OCI-LY1 (cell line): ENCODE results near the gene KLHL29.

Experiments used
- H2AFZ ChIP-seq: fragments of 200-600 bp; sonication (generic), shearing (Covaris generic); 2 replicates; pipeline ENCODE4 v1.6.0; 2014; ENCODE audit warnings: antibody characterized with exemption, mild to moderate bottlenecking, low read length
- H3F3A ChIP-seq: fragments of 200-600 bp; sonication (generic), shearing (Covaris generic); 2 replicates; pipeline ENCODE4 v1.6.0; 2014; ENCODE audit warnings: mild to moderate bottlenecking, antibody characterized with exemption, low read length, moderate library complexity; ENCODE audit not compliant: insufficient read depth
- H3K27ac ChIP-seq: fragments of 200-600 bp; sonication (generic); 2 replicates; pipeline ENCODE4 v1.5.1; 2014; ENCODE audit warnings: low read length, mixed run types, mild to moderate bottlenecking, low read depth; ENCODE audit not compliant: poor library complexity, severe bottlenecking
- H3K27me3 ChIP-seq: fragments of 200-600 bp; sonication (generic); 2 replicates; pipeline ENCODE4 v1.6.0; 2014; ENCODE audit warnings: antibody characterized with exemption, mild to moderate bottlenecking, low read length, moderate library complexity; ENCODE audit not compliant: insufficient read depth
- H3K36me3 ChIP-seq: fragments of 200-600 bp; sonication (generic); 2 replicates; pipeline ENCODE4 v1.6.1; 2014; ENCODE audit warnings: mild to moderate bottlenecking, antibody characterized with exemption, low read length, moderate library complexity, mixed read lengths; ENCODE audit not compliant: insufficient read depth
- H3K4me1 ChIP-seq: fragments of 200-600 bp; sonication (generic); 2 replicates; pipeline ENCODE4 v1.5.1; 2014; ENCODE audit warnings: mild to moderate bottlenecking, low read length, moderate library complexity; ENCODE audit not compliant: insufficient read depth, severe bottlenecking
- H3K4me2 ChIP-seq: fragments of 200-600 bp; sonication (generic), shearing (Covaris generic); 2 replicates; pipeline ENCODE4 v1.6.1; 2014; ENCODE audit warnings: low read length
- H3K4me3 ChIP-seq: fragments of 200-600 bp; sonication (generic); 2 replicates; pipeline ENCODE4 v1.5.1; 2014; ENCODE audit warnings: low read length, low read depth, mild to moderate bottlenecking, mixed read lengths; ENCODE audit not compliant: poor library complexity, severe bottlenecking
- H3K79me2 ChIP-seq: fragments of 200-600 bp; shearing (Covaris generic); 2 replicates; pipeline ENCODE4 v1.6.1; 2016; ENCODE audit warnings: mixed run types, low read length, mixed read lengths; ENCODE audit not compliant: insufficient read depth
- H3K9ac ChIP-seq: fragments of 200-600 bp; sonication (generic), shearing (Covaris generic); 2 replicates; pipeline ENCODE4 v1.6.1; 2014; ENCODE audit warnings: mild to moderate bottlenecking, low read length, mixed read lengths
- H3K9me2 ChIP-seq: fragments of 200-600 bp; sonication (generic), shearing (Covaris generic); 2 replicates; pipeline ENCODE4 v1.6.1; 2014; ENCODE audit warnings: low read depth, mild to moderate bottlenecking, low read length, mixed read lengths
- H3K9me3 ChIP-seq: fragments of 200-600 bp; shearing (Covaris generic); 2 replicates; pipeline ENCODE4 v1.6.1; 2014; ENCODE audit warnings: low read length, mixed read lengths
- H4K20me1 ChIP-seq: fragments of 200-600 bp; sonication (generic), shearing (Covaris generic); 2 replicates; pipeline ENCODE4 v1.6.0; 2016; ENCODE audit warnings: mild to moderate bottlenecking, low read length; ENCODE audit not compliant: insufficient read depth
- EZH2 ChIP-seq: fragments of 200-600 bp; sonication (generic), shearing (Covaris generic); IDR thresholded peaks from 2 replicates; pipeline ENCODE4 v1.8.0; 2017; ENCODE audit warnings: borderline replicate concordance, mixed run types, mild to moderate bottlenecking, antibody characterized with exemption, low read length, moderate library complexity, mixed read lengths
- TF ChIP-seq, protein P1 (sequence below): fragments of 200-600 bp; sonication (generic), shearing (Covaris generic); IDR thresholded peaks from 2 replicates; pipeline ENCODE4 v1.5.1; 2017; ENCODE audit warnings: mild to moderate bottlenecking, antibody characterized with exemption, low read length, moderate library complexity, mixed read lengths

KLHL29 gene

DNA sequence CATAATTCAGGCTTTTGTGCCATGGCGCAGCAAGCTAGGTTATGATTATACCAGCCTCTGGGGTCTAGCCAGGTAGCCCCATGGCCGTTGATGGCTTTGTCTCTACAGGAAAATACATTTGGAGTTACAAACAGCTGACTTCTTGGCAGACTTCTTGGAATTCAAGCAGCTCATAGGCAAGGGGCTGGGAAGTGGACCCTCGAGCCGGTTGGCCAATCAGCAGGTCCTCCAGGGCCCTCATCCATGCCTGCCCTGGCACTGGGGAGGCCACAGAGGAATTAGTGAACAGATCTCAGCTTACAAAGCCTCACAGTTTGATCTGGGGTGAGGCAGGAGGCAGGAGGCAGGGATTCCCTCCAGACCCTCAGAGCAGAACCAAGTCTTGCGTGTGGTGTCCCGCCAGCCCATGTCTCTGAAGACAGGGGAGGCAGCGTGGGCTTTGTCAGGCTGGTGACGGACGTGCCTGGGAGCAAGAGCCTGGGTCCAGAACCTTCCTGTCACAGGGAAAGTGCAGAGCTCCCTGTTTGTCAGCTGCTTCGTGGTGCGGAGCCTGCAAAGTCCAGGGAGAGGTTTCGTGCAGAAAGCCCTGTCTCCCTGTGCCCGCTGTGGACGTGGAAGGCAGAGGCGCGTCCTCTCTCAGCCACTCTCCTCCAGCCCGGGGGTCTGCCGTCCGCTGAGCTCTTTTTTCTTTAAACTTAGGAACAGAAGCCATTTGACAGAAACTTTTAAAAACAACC, 131.7 kb downstream of the KLHL29 start:
- Histone ChIP-seq H3K9me3 (no peaks in the 10 kb centered on the region), H3K9ac (no peak overlapping the region), H3K9me2 (no peaks in the 10 kb centered on the region), H3K27me3 (peaks cover 10% of the 10 kb centered on the region; the same call in 1 of the 2 replicates), H2AFZ (no peak overlapping the region), H3K4me2 (no peak overlapping the region), H3F3A (no peaks in the 10 kb centered on the region), H4K20me1 (no peaks in the 10 kb centered on the region), H3K36me3 (no peaks in the 10 kb centered on the region), H3K27ac (no peak overlapping the region), H3K4me1 (no peaks in the 10 kb centered on the region), H3K4me3 (no peak overlapping the region), H3K79me2 (no peaks in the 10 kb centered on the region)
- TF ChIP-seq, protein P1, sequence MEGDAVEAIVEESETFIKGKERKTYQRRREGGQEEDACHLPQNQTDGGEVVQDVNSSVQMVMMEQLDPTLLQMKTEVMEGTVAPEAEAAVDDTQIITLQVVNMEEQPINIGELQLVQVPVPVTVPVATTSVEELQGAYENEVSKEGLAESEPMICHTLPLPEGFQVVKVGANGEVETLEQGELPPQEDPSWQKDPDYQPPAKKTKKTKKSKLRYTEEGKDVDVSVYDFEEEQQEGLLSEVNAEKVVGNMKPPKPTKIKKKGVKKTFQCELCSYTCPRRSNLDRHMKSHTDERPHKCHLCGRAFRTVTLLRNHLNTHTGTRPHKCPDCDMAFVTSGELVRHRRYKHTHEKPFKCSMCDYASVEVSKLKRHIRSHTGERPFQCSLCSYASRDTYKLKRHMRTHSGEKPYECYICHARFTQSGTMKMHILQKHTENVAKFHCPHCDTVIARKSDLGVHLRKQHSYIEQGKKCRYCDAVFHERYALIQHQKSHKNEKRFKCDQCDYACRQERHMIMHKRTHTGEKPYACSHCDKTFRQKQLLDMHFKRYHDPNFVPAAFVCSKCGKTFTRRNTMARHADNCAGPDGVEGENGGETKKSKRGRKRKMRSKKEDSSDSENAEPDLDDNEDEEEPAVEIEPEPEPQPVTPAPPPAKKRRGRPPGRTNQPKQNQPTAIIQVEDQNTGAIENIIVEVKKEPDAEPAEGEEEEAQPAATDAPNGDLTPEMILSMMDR, result no peak
- TF ChIP-seq EZH2, result no peak

- Histone ChIP-seq H3K9me2 (no peaks in the 10 kb centered on the region), H3K27me3 (peaks cover 4% of the 10 kb centered on the region; the same call in 1 of the 2 replicates), H3K9ac (no peak overlapping the region), H3K36me3 (no peaks in the 10 kb centered on the region), H3K9me3 (no peaks in the 10 kb centered on the region), H3K4me3 (no peak overlapping the region), H4K20me1 (no peaks in the 10 kb centered on the region), H3F3A (no peaks in the 10 kb centered on the region), H3K4me1 (no peaks in the 10 kb centered on the region), H3K79me2 (no peaks in the 10 kb centered on the region), H3K27ac (no peak overlapping the region), H2AFZ (no peak overlapping the region), H3K4me2 (no peak overlapping the region)
- TF ChIP-seq, protein P1, result no peak
- TF ChIP-seq EZH2, result no peak
These were observed 133.7 kb downstream of the KLHL29 start for GRCh38 chr2:23518481-23519333.

DNA sequence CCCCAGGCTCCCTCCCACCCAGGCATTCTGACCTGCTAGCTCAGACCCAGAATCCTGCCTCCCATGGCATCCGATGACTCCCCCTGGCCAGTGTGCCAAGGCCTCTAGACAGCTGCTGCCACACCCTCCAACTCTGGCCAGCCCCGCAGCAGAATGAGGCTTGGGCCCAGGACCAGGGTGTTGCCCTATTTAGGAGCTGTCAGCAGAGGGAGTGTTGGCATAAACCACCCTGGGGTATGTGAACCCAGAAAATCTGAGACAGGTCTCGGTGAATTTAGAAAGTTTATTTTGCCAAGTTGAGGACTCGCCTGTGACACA, 134.3 kb downstream of the KLHL29 start:
- Histone ChIP-seq H3K9ac (no peak overlapping the region), H3K9me2 (no peaks in the 10 kb centered on the region), H3K79me2 (no peaks in the 10 kb centered on the region), H3F3A (no peaks in the 10 kb centered on the region), H2AFZ (no peak overlapping the region), H3K4me1 (no peaks in the 10 kb centered on the region), H3K4me2 (no peak overlapping the region), H3K9me3 (no peaks in the 10 kb centered on the region), H3K4me3 (no peak overlapping the region), H3K27ac (no peak overlapping the region), H3K36me3 (no peaks in the 10 kb centered on the region), H4K20me1 (no peaks in the 10 kb centered on the region), H3K27me3 (no peaks in the 10 kb centered on the region)
- TF ChIP-seq, protein P1, result no peak
- TF ChIP-seq EZH2, result no peak
